HG03039 (cell line): Measurements from ENCODE around the gene VAV2.
A peak's percentile ranks its signal among the peaks of the same experiment; 100 is the strongest.

Source experiments
- ATAC-seq: cut with Tn5 transposase; IDR thresholded peaks from one replicate; pipeline ENCODE4 v1.9.1; 2021; ENCODE audit warnings: mild to moderate bottlenecking, moderate library complexity; ENCODE audit not compliant: unreplicated experiment

VAV2 gene

GRCh38 chr9:133810556-133811195 lies 181.4 kb downstream of the VAV2 start:
- ATAC-seq = no peak

- no peak for ATAC-seq
Measured at GRCh38 chr9:133809335-133809734, 182.8 kb downstream of the VAV2 start.

- no peak for ATAC-seq
Measured at GRCh38 chr9:133807818-133808217, 184.3 kb downstream of the VAV2 start.

- ATAC-seq = no peak
Measured at GRCh38 chr9:133807037-133807436, 185.1 kb downstream of the VAV2 start.

- ATAC-seq = no peak
Measured at GRCh38 chr9:133806623-133807010, 185.5 kb downstream of the VAV2 start.

- ATAC-seq = no peak
Measured at GRCh38 chr9:133805876-133806622, 186.1 kb downstream of the VAV2 start.

- no peak for ATAC-seq
Measured at GRCh38 chr9:133804199-133804598, 187.9 kb downstream of the VAV2 start.

- no peak for ATAC-seq
Measured at GRCh38 chr9:133803745-133804144, 188.4 kb downstream of the VAV2 start.

GRCh38 chr9:133803028-133803585 lies 189.0 kb downstream of the VAV2 start:
- no peak for ATAC-seq

- no peak for ATAC-seq
Measured at GRCh38 chr9:133801739-133802138, 190.4 kb downstream of the VAV2 start.

- ATAC-seq = no peak
Measured at GRCh38 chr9:133800266-133800665, 191.9 kb downstream of the VAV2 start.

- no peak for ATAC-seq
Measured at GRCh38 chr9:133799716-133800115, 192.4 kb downstream of the VAV2 start.

- no peak for ATAC-seq
Measured at GRCh38 chr9:133799106-133799505, 193.0 kb downstream of the VAV2 start.

- no peak for ATAC-seq
Measured at GRCh38 chr9:133798160-133798559, 194.0 kb downstream of the VAV2 start.

GRCh38 chr9:133797406-133798105 lies 194.6 kb downstream of the VAV2 start:
- ATAC-seq = no peak

GRCh38 chr9:133796562-133796961 lies 195.6 kb downstream of the VAV2 start:
- no peak for ATAC-seq

GRCh38 chr9:133795049-133795448 lies 197.1 kb downstream of the VAV2 start:
- ATAC-seq = no peak

GRCh38 chr9:133794016-133794760 lies 197.9 kb downstream of the VAV2 start:
- no peak for ATAC-seq

GRCh38 chr9:133793471-133793870 lies 198.7 kb downstream of the VAV2 start:
- no peak for ATAC-seq

- peak; percentile 46 for ATAC-seq
Measured at GRCh38 chr9:133792721-133793470, 199.2 kb downstream of the VAV2 start.
